Measurements from ENCODE around the gene TIPARP.

TIPARP gene

GRCh38 chr3:156747046-156747445, 72.7 kb downstream of the TIPARP start:
- DNase-seq: no peak

- no peak for DNase-seq
These were observed 74.9 kb downstream of the TIPARP start for GRCh38 chr3:156749244-156749643.

- no peak for DNase-seq
These were observed 75.9 kb downstream of the TIPARP start for GRCh38 chr3:156750191-156750873.

- no peak for DNase-seq
These were observed 76.5 kb downstream of the TIPARP start for GRCh38 chr3:156750874-156751245.

- no peak for DNase-seq
These were observed 77.2 kb downstream of the TIPARP start for GRCh38 chr3:156751461-156752025.
